T-cell (primary cell): ENCODE results near the gene KCNT1. TPM values are rescaled to one million over a fixed set of nuclear protein-coding genes. Genes with fewer than 3 reads are reported as not detected.

Experiments used
- ATAC-seq, 4 experiments: fragments of 200-7000 bp in 3 of 4; fragments of 150-1000 bp in 1 of 4; cut with Tn5 transposase; replicated peaks in 1 of 4; 1 replicate in 3 of 4; 2 replicates in 1 of 4; pipeline ENCODE4 v1.10.0; 2021; ENCODE audit warnings: moderate library complexity in 3 of 4, mild to moderate bottlenecking in 2 of 4, moderate number of reproducible peaks in 1 of 4
- CTCF ChIA-PET, 2 donors: fragments of 300-600 bp; sonication (Branson Sonifier 250); formaldehyde crosslinking; loops; one replicate each; lab custom pipeline; 2022; ENCODE audit warnings: antibody characterized with exemption in 2 of 2; lab: Charles Lee
- POLR2A ChIA-PET, 2 donors: fragments of 300-600 bp; sonication (Branson Sonifier 250); formaldehyde crosslinking; loops; one replicate each; lab custom pipeline; 2022; ENCODE audit warnings: antibody characterized with exemption in 2 of 2; lab: Charles Lee
- DNase-seq, 35 experiments: peaks; one replicate each; pipeline versions ENCODE4 v3.0.0 to v3.0.0-alpha.2; 2013 to 2023
- H3K27ac ChIP-seq: one replicate; pipeline ENCODE4 v1.5.1; 2013; ENCODE audit warnings: low read length
- H3K27me3 ChIP-seq, 2 experiments: replicated peaks in 1 of 2; 1 replicate in 1 of 2; 2 replicates in 1 of 2; pipeline versions ENCODE4 v1.6.1 to v1.7.0; 2013; ENCODE audit warnings: low read length in 1 of 2, mixed read lengths in 1 of 2; ENCODE audit not compliant: control insufficient read depth in 2 of 2, insufficient read depth in 2 of 2; ENCODE audit errors: extremely low read depth in 1 of 2
- H3K36me3 ChIP-seq, 2 donors: 1 replicate in 1 of 2; 2 replicates in 1 of 2; pipeline versions ENCODE4 v1.6.1 to v1.7.0; 2013; ENCODE audit warnings: low read length in 1 of 2; ENCODE audit not compliant: control insufficient read depth in 2 of 2, insufficient read depth in 1 of 2; ENCODE audit errors: extremely low read depth in 1 of 2
- H3K4me1 ChIP-seq, 2 experiments: 1 replicate in 1 of 2; 2 replicates in 1 of 2; pipeline versions ENCODE4 v1.6.1 to v1.7.0; 2013; ENCODE audit warnings: low read length in 2 of 2, mixed read lengths in 1 of 2; ENCODE audit not compliant: insufficient read depth in 2 of 2, control insufficient read depth in 1 of 2; ENCODE audit errors: extremely low read depth in 1 of 2
- H3K4me3 ChIP-seq, 2 donors: 1 replicate in 1 of 2; 2 replicates in 1 of 2; pipeline versions ENCODE4 v1.5.1 to v1.7.0; 2013; ENCODE audit warnings: mild to moderate bottlenecking in 2 of 2, low read length in 1 of 2, moderate library complexity in 1 of 2; ENCODE audit not compliant: control insufficient read depth in 1 of 2; ENCODE audit errors: extremely low read depth in 1 of 2
- H3K9me3 ChIP-seq: 2 replicates; pipeline ENCODE4 v1.7.0; 2013
- H3K27ac Mint-ChIP-seq, 2 donors: one replicate each; pipeline ENCODE4 v1.8.0; 2020 to 2021; ENCODE audit warnings: mild to moderate bottlenecking in 2 of 2, mixed read lengths in 2 of 2
- H3K27me3 Mint-ChIP-seq, 2 donors: one replicate each; pipeline ENCODE4 v1.8.0; 2021 to 2022; ENCODE audit warnings: mixed read lengths in 2 of 2
- H3K36me3 Mint-ChIP-seq: one replicate; pipeline ENCODE4 v1.8.0; 2021; ENCODE audit warnings: mixed read lengths
- H3K4me1 Mint-ChIP-seq, 3 donors: one replicate each; pipeline ENCODE4 v1.8.0; 2020 to 2022; ENCODE audit warnings: mixed read lengths in 3 of 3, mild to moderate bottlenecking in 1 of 3
- H3K4me3 Mint-ChIP-seq, 3 donors: one replicate each; pipeline ENCODE4 v1.8.0; 2020 to 2022; ENCODE audit warnings: mild to moderate bottlenecking in 3 of 3, mixed read lengths in 3 of 3, moderate library complexity in 3 of 3
- H3K9me3 Mint-ChIP-seq, 3 donors: one replicate each; pipeline ENCODE4 v1.8.0; 2020 to 2022; ENCODE audit warnings: mixed read lengths in 3 of 3
- WGBS: methylation state at CpG from one replicate; pipeline ENCODE4 v1.1.5; 2013; ENCODE audit warnings: missing lambda C conversion rate; ENCODE audit not compliant: insufficient coverage; 5-methylcytosine and 5-hydroxymethylcytosine counted together
- total RNA-seq, 35 experiments: library from RNA in 6 of 35; stranded (reverse) in 6 of 35; fragments of 120-200 nt in 1 of 35; gene quantifications; one replicate each; pipeline versions ENCODE4 v1.2.1 to v1.2.4 and lab custom pipeline; 2013 to 2026

The KCNT1 gene
- total RNA-seq, 5 donors from 2014 or later (not counting 1 experiment from before 2014, with no cell fraction given), result 0.07 to 0.54 (median 0.16) TPM; not detected in 2

DNA sequence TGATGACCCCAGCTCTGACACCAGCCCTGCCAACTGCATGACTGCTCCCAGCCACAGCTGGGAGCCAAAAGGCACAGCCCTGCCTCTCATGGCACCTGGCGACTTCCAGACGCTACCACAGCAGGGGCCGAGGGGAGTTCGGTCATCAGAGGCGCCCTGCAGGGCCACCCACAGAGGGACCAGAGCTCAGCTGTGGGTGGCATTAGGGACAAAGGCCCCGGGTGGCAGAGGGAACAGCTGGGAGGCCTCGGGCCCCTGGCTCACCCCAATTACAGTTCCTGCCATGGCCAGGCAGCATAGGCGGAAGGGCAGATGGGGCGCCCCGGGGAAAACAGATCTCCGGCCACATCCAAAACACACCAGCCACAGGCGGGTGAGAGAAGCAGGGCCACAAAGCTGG, 6.3 kb upstream of the KCNT1 start:
- no peaks in the 10 kb centered on the region for H3K36me3 ChIP-seq
- H3K4me1 Mint-ChIP-seq, result no peaks in the 10 kb centered on the region
- H3K4me1 ChIP-seq, result no peaks in the 10 kb centered on the region
- H3K27ac ChIP-seq, result no peak overlapping the region
- peaks cover 0 to 21% of the 10 kb centered on the region in 2 experiments for H3K27me3 ChIP-seq
- H3K9me3 Mint-ChIP-seq, result no peaks in the 10 kb centered on the region
- no peak overlapping the region for H3K27ac Mint-ChIP-seq
- no peak overlapping the region for H3K4me3 Mint-ChIP-seq
- peaks cover 0 to 5% of the 10 kb centered on the region in 2 donors for H3K27me3 Mint-ChIP-seq
- DNase-seq (no peak), ATAC-seq (no peak)
- H3K36me3 Mint-ChIP-seq, result no peaks in the 10 kb centered on the region
- H3K9me3 ChIP-seq, result no peaks in the 10 kb centered on the region
- WGBS, result 83% methylated on average over 11 of the region's 12 CpGs
- H3K4me3 ChIP-seq, result no peak overlapping the region
- ChIA-PET POLR2A (no interaction called here), CTCF (no interaction called here)

DNA sequence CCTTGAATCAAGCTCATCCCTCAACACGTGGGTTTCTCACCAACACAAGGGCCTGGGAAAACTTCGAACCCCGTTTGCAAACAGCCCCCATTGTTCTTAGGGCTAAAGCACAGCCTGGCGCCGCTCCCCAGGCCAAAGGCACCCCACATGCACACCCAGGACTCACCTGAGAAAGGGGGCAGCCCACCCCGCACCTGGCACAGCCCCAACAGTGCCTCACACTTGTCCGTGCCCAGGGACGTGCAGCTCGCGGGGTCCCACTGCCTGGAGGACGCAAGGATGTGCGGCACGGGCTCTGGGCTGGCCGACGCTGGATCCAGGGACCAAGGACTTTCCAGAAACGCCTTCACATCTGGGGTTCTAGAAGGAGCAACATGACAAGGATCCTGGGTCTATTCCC, 5.5 kb upstream of the KCNT1 start:
- ATAC-seq, result no peak
- CTCF ChIA-PET, result no interaction called here
- H3K4me1 Mint-ChIP-seq, result no peaks in the 10 kb centered on the region
- Histone ChIP-seq H3K4me1 (peaks cover 0 to 6% of the 10 kb centered on the region in 2 experiments), H3K36me3 (no peaks in the 10 kb centered on the region), H3K4me3 (no peak overlapping the region), H3K9me3 (no peaks in the 10 kb centered on the region), H3K27ac (no peak overlapping the region), H3K27me3 (peaks cover 0 to 29% of the 10 kb centered on the region in 2 experiments)
- H3K36me3 Mint-ChIP-seq, result no peaks in the 10 kb centered on the region
- H3K27me3 Mint-ChIP-seq, result peaks cover 0 to 5% of the 10 kb centered on the region in 2 donors
- WGBS, result 78% methylated on average over 11 of the region's 16 CpGs
- POLR2A ChIA-PET, result no interaction called here
- no peak overlapping the region for H3K27ac Mint-ChIP-seq
- no peak overlapping the region for H3K4me3 Mint-ChIP-seq
- no peaks in the 10 kb centered on the region for H3K9me3 Mint-ChIP-seq
- DNase-seq, result no peak

DNA sequence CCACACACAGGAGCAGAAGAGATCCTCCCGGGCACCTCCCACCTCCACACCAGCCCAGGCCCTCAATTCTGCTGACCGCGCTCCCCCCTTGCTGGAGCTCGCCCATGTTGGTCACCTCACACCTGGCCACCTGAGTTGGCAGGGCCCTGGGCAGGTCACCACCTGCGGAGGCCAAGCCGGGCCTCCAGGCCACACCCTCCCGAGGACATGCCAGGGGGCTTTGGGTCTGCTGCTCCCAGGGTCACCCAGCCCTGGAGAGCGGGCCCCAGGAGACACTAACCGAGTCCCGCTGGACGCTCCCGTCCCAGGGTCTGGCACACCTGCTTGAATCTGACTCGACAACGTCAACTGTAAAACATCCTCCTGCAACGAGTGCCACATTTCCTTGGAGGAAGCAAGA, 4.8 kb upstream of the KCNT1 start:
- Mint-ChIP-seq H3K4me1 (no peaks in the 10 kb centered on the region), H3K36me3 (no peaks in the 10 kb centered on the region), H3K9me3 (no peaks in the 10 kb centered on the region), H3K4me3 (no peak overlapping the region), H3K27ac (no peak overlapping the region), H3K27me3 (peaks cover 0 to 5% of the 10 kb centered on the region in 2 donors)
- peaks cover 0 to 35% of the 10 kb centered on the region in 2 experiments for H3K27me3 ChIP-seq
- 81% methylated on average over 14 of the region's 15 CpGs for WGBS
- CTCF ChIA-PET, result no interaction called here
- H3K4me1 ChIP-seq, result peaks cover 0 to 14% of the 10 kb centered on the region in 2 experiments
- ATAC-seq (no peak), DNase-seq (no peak)
- POLR2A ChIA-PET, result no interaction called here
- H3K9me3 ChIP-seq, result no peaks in the 10 kb centered on the region
- H3K4me3 ChIP-seq, result no peak overlapping the region
- H3K36me3 ChIP-seq, result no peaks in the 10 kb centered on the region
- no peak overlapping the region for H3K27ac ChIP-seq

DNA sequence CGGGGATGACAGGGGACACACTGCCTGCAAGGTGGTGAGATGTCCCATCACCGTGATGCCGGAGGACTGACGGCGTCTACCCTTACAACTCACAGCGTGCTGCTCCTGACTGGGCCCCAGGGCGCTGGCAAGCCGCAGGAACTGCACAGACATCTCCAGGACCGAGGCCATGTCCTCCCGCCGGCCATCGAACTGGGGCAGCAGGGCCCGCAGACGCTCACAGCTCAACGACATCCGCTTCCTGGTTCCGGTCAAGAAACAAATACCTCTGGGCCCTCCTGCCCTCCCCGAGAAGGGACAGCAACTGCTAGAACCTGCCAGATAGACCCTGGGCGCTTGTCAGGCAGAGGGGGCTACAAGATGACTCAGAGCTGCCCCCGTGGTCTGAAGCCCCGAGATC, 3.7 kb upstream of the KCNT1 start:
- Mint-ChIP-seq H3K36me3 (no peaks in the 10 kb centered on the region), H3K9me3 (no peaks in the 10 kb centered on the region), H3K27ac (no peak overlapping the region), H3K4me1 (no peaks in the 10 kb centered on the region), H3K27me3 (peaks cover 0 to 10% of the 10 kb centered on the region in 2 donors), H3K4me3 (no peak overlapping the region)
- CTCF ChIA-PET, result no interaction called here
- Histone ChIP-seq H3K27ac (no peak overlapping the region), H3K4me1 (peaks cover 0 to 17% of the 10 kb centered on the region in 2 experiments), H3K27me3 (peaks cover 3 to 37% of the 10 kb centered on the region in 2 experiments), H3K4me3 (no peak overlapping the region), H3K9me3 (no peaks in the 10 kb centered on the region), H3K36me3 (no peaks in the 10 kb centered on the region)
- POLR2A ChIA-PET, result no interaction called here
- WGBS, result 74% methylated on average over 21 of the region's 21 CpGs
- ATAC-seq, result no peak
- no peak for DNase-seq

DNA sequence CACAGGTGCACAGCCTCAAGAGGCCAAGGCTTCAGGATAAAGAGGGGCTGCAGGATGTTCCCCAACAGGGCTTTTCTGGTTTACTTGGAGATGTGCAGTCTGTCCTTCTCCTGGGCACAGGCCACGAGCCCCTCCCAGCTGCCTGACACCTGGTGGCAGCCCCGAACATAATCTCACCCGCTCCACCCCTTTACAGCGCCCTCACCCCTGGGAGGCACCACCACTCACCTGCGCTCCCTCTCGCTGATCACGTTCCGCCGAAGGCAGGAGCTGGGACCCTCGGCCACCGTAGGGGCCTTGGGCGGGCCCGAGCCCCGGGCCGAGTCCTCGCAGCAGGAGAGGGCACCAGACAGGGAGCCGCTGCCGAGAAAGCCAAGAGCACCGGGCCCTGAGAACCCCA, 3.2 kb upstream of the KCNT1 start:
- ATAC-seq (no peak), DNase-seq (no peak)
- 74% methylated on average over 18 of the region's 19 CpGs for WGBS
- H3K9me3 Mint-ChIP-seq, result no peaks in the 10 kb centered on the region
- H3K36me3 ChIP-seq, result no peaks in the 10 kb centered on the region
- peaks cover 0 to 6% of the 10 kb centered on the region in 2 donors for H3K27me3 Mint-ChIP-seq
- ChIA-PET POLR2A (no interaction called here), CTCF (no interaction called here)
- no peaks in the 10 kb centered on the region for H3K9me3 ChIP-seq
- no peak overlapping the region for H3K27ac Mint-ChIP-seq
- no peak overlapping the region for H3K4me3 Mint-ChIP-seq
- no peak overlapping the region for H3K4me3 ChIP-seq
- H3K4me1 Mint-ChIP-seq, result no peaks in the 10 kb centered on the region
- H3K27me3 ChIP-seq, result peaks cover 3 to 42% of the 10 kb centered on the region in 2 experiments
- no peaks in the 10 kb centered on the region for H3K36me3 Mint-ChIP-seq
- H3K4me1 ChIP-seq, result peaks cover 0 to 17% of the 10 kb centered on the region in 2 experiments
- no peak overlapping the region for H3K27ac ChIP-seq

DNA sequence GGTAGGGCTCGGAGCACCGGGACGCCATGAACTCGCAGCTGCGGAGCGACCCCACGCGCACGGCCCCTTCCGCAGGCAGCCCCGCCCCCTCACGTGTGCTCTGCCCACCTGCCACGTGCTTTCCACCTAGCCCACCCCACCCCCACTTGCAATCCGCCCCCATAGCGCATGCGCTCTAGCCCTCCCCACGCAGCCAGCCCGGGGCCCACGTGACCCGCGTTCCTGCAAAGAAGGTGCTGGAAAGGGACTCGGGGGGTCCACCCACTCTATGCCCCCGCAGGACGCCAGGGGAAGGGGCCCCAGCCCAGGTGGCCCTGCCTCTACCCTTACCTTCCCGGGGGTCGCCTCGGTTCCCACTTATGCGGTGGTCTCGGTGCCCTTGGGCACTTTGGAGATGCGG, 2.5 kb upstream of the KCNT1 start, which contains the start of gene SOHLH1:
Gene SOHLH1, minus strand, starts transcription at position 42 of the 400 bp plus-strand sequence. Its CDS starts 14 bp downstream, at position 28.
- ChIA-PET CTCF (no interaction called here), POLR2A (no interaction called here)
- peaks cover 0 to 17% of the 10 kb centered on the region in 2 experiments for H3K4me1 ChIP-seq
- WGBS, result 89% methylated on average over 25 of the region's 30 CpGs
- ATAC-seq, result no peak
- H3K27ac ChIP-seq, result no peak within 1 kb of the TSS
- no peaks in the 10 kb centered on the region for H3K36me3 Mint-ChIP-seq
- H3K4me3 ChIP-seq, result no peak within 1 kb of the TSS
- H3K9me3 Mint-ChIP-seq, result no peaks in the 10 kb centered on the region
- no peak within 1 kb of the TSS for H3K27ac Mint-ChIP-seq
- no peaks in the 10 kb centered on the region for H3K4me1 Mint-ChIP-seq
- DNase-seq, result no peak
- H3K36me3 ChIP-seq, result no peaks in the 10 kb centered on the region
- peaks cover 3 to 46% of the 10 kb centered on the region in 2 experiments for H3K27me3 ChIP-seq
- no peak within 1 kb of the TSS for H3K4me3 Mint-ChIP-seq
- no peaks in the 10 kb centered on the region for H3K9me3 ChIP-seq
- peaks cover 0 to 8% of the 10 kb centered on the region in 2 donors for H3K27me3 Mint-ChIP-seq

DNA sequence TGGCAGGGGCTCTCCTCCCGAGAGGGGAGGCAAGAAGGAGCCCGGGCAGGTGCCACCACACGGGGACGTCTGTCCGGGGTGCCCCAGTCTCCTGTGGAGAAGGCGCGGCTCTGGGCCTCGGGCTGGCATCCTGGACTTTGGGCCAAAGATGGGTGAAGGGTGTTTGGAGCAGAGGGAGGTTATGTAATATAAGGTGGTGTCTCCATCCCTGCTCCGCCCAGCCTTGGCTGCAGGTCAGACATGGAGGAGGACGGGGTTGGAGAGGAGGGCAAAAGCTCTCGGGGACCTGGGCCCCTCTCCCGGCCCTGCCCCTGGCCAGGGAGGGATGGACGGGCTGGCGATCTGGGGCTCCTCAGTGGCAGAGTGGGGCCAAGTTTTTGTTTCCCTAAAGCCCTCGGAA, 1.5 kb upstream of the KCNT1 start:
- peaks cover 3 to 57% of the 10 kb centered on the region in 2 experiments for H3K27me3 ChIP-seq
- ATAC-seq (no peak), DNase-seq (no peak)
- no peak overlapping the region for H3K4me3 ChIP-seq
- H3K9me3 Mint-ChIP-seq, result no peaks in the 10 kb centered on the region
- H3K4me3 Mint-ChIP-seq, result no peak overlapping the region
- peaks cover 0 to 17% of the 10 kb centered on the region in 2 experiments for H3K4me1 ChIP-seq
- H3K36me3 ChIP-seq, result no peaks in the 10 kb centered on the region
- ChIA-PET CTCF (no interaction called here), POLR2A (no interaction called here)
- no peaks in the 10 kb centered on the region for H3K9me3 ChIP-seq
- no peak overlapping the region for H3K27ac ChIP-seq
- no peaks in the 10 kb centered on the region for H3K4me1 Mint-ChIP-seq
- H3K27ac Mint-ChIP-seq, result no peak overlapping the region
- WGBS, result 82% methylated on average over 15 of the region's 15 CpGs
- H3K27me3 Mint-ChIP-seq, result peaks cover 7 to 11% of the 10 kb centered on the region in 2 donors
- no peaks in the 10 kb centered on the region for H3K36me3 Mint-ChIP-seq
